ENCODE measurements around the gene CHIC1.

- TF ChIP-seq, protein P1, sequence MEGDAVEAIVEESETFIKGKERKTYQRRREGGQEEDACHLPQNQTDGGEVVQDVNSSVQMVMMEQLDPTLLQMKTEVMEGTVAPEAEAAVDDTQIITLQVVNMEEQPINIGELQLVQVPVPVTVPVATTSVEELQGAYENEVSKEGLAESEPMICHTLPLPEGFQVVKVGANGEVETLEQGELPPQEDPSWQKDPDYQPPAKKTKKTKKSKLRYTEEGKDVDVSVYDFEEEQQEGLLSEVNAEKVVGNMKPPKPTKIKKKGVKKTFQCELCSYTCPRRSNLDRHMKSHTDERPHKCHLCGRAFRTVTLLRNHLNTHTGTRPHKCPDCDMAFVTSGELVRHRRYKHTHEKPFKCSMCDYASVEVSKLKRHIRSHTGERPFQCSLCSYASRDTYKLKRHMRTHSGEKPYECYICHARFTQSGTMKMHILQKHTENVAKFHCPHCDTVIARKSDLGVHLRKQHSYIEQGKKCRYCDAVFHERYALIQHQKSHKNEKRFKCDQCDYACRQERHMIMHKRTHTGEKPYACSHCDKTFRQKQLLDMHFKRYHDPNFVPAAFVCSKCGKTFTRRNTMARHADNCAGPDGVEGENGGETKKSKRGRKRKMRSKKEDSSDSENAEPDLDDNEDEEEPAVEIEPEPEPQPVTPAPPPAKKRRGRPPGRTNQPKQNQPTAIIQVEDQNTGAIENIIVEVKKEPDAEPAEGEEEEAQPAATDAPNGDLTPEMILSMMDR (conservative IDR thresholded peaks at IDR 0.05 in 1 of 2, IDR thresholded peaks at IDR 0.05 in 1 of 2; ENCODE audit: low read depth in 1 of 2, low read length in 2 of 2), result no peak
- no peak for TF ChIP-seq EZH2 (IDR thresholded peaks at IDR 0.05; ENCODE audit: low read length, missing control alignments)
Observed at GRCh38 chrX:73561801-73562200, 1.2 kb upstream of the CHIC1 start.

Data from fibroblast of lung (primary cell).